NCI-H510A (cell line): ENCODE data around the gene ITM2C.
A peak's percentile ranks its signal among the peaks of the same experiment; 100 is the strongest.

Experiments
- DNase-seq: peaks from one replicate; lab custom pipeline; 2025; lab: John Stamatoyannopoulos, UW

ITM2C gene

DNA sequence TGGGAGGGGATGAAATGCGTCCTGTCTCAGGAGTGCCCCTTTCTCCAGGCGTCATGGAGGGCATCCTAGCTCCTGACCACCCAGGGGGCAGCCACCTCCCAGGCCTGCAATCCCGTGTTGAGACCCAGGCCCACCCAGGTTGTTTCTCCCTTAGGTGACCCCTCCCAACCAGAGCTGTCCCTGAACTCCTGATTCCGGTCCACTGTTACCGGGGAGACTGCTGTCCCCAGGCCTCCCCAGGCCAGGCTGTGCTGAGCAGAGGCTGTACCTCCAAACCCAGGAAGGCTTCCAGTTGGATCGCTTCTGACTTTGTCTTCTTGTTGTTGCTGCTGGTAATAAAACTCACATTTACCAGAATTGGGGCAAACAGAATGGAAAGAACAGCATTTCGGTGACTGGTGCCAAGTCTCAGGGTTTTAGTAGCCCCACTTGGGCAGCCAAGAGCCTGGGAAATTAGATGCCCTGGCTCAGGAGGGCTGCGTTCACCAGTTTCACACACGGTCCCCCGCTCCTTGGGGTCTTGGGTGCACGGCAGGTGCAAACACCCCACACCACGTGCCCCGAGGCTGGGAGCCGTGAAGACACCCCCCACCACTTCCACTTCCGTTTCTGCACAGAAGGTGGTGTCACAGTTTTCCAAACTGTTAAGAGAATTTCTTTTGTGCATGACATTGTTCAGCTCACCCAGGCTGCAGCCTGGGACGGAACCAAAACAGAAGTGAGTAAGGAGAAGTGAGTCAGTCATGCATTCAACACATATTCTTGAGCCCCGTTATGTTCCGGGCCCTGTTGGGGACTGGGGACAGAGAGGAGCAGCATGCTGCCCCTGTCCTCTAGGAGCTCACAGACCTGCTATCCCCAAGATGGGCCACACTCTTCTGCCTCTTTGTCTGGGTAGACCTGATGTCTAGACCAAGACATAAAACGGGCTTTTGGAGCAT, 29.4 kb downstream of the ITM2C start:
- no peak for DNase-seq

GRCh38 chr2:230895536-230896345, 31.0 kb downstream of the ITM2C start:
- DNase-seq = no peak

DNA sequence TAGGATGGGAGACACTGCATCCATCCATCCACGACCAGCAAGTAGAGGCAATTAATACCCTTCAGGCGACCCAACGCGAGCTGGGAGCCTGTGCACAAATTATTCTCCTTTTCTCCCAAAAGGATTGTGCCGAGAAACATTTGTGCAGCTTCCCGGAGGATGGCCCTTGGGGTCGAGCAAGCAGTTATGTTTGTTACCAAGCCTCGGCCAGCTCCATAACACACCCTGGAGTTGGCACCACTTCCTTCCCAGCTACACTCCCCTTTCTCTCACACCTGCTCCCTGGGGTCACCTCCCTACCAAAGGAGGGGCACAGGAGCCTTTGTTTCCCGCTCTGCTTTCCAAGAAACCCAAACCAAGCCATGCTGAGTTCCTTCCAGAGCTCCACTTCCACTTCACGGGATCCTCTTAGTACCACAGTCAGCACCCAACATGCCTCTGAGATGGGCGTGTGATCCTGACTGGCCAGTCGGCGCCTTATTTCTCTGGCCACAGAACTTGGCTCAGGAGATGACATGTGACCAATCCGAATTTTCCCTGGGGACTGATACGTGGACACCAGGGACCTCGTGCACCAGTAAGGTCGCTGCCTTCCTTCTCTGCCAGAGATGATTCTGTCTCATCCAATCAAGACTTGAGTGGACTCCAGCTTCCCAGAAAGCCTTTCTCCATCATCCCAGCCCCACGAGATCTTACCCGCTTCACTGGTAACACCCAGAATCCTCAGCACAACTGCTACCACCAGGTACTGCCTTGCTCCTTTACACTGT, 31.8 kb downstream of the ITM2C start:
- no peak for DNase-seq

DNA sequence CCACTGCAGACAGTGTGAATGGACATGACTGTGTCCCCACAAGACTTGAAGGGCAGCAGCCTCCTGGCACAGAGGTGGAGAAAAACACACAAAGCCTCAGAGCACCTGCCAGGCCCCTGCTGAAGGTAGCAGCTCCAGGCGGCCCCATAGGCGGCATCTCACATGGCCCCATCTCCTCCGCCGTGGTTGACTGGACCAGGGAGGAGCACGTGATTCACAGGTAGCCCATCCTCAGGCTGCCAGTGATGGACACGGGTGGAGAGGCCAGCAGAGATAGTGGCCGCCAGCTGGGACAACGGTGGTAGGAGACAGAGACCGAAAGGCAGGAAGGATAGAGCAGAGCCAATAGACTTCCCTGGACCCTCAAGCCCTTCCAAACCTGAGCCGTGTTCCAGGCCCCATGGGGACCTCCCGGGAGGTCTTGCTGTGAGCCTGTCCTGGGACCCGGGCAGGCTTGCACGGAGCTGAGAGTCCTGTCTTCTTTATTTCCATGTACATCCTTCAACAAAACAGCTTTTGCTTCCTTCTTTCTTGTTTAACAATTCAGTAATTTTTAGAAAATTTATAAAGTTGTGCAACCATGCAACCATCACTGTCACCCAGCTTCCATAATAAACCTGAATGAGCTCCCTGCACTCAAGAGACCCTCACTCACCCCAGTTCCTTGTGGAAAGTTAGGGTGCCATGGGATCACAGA, 33.4 kb downstream of the ITM2C start:
- DNase-seq = no peak

DNA sequence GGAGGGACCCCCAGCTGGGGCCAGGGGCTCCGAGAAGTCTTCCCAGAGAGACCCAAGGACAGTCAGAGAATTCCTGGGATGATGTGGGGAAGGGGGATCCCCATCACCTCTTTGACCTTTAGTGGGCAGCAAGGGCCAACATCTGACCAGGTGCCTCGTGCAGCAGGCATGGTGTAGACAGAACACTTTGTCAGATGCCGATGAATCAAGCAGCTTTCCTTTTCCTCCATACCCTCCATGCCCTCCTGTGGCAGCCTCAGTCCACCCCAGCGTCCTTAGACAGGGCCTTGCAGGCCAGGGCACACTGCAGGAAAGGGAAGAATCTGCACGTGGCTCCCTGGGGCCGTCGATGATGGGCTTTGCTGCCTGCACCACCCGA, 34.0 kb downstream of the ITM2C start:
- DNase-seq = no peak

GRCh38 chr2:230899287-230899686, 34.5 kb downstream of the ITM2C start:
- no peak for DNase-seq

DNA sequence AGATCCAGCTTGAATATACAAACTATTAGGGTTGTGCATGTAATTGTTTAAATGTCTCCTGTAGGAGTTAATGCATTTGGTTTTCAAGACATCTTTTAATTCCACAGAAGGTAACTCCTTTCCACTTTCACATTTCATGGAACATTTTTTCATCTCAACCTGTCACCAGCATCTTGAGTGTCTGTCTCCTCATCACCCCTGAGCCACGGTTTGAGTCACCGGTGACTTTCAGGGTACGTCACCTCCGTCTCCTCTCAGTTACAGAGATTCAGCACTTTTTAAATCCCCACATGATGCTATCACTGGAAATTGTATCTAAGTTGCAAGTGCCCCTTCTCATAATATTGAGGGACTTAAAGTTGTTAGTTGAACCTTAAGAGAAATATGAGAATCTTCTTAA, 35.0 kb downstream of the ITM2C start:
- no peak for DNase-seq

DNA sequence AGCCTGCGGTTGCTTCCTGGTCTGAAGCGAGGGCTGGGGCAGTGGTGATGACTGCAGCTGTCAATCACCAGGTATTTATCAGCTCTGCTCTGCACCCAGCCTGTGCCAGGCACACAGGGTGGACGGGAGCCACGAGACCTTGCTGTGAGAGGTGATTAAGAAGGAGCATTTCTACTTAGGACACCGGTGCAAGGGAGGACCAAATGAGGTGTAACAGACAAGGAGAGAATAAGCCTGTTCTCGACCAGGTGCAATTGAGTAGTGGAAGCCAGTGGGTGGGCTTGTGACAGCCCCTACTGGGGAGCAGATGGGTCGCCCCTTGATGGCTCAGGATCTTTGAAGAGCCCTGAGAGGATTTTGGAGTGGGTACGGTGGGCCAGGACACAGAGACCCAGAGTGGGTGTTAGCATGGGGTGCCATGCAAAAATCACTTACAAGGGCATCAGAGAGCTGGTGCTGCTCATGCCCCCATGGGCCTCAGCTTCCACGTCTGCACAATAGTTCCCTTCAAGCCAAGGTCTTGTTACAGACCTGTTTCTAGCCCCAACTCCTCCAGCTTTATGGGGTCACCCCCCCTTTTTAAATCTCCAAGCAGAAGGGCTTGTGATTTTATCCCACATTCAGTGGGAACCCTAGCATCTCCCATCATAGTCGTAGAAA, 35.7 kb downstream of the ITM2C start:
- DNase-seq = no peak

GRCh38 chr2:230901006-230901405, 36.3 kb downstream of the ITM2C start:
- DNase-seq = no peak

DNA sequence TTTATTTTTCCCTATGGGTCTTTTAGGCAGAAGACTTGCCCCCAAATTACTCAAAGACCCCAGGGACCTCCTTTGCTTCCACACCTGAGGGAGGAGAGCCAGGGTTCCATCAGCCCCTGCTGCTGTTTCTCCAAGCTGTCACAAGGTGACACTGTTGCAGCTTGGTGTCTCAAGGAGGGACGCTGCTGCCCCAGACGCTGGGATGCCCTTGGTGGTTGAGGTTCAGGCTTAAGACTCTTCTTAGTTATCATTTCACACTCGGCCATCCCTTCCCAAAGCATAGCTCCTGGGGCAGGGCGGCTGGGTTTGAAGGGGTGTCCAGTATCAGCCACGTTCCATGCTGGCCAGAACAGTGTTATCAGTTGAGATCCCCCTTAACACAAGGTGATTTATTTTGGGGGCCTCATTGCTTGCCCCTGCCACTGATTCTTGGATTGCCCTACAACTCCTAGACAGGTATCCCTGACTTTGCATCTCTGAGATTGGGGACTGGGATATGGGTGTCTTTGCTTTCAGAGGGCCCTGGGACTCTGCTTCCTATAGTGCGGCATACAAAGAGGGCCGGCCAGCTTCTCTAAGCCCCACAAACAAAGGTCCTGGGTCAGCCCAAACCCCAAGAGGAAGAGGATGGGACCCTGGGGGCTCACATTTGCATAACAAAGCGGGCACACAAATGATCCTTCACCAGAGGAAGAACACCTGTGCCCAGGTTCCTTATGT, 37.6 kb downstream of the ITM2C start:
- peak; percentile 33 for DNase-seq

- no peak for DNase-seq
Observed at GRCh38 chr2:230903231-230904150, 38.7 kb downstream of the ITM2C start.

GRCh38 chr2:230904856-230905447, 40.2 kb downstream of the ITM2C start:
- no peak for DNase-seq

- peak; percentile 26 for DNase-seq
Observed at GRCh38 chr2:230905448-230906421, 41.0 kb downstream of the ITM2C start.

DNA sequence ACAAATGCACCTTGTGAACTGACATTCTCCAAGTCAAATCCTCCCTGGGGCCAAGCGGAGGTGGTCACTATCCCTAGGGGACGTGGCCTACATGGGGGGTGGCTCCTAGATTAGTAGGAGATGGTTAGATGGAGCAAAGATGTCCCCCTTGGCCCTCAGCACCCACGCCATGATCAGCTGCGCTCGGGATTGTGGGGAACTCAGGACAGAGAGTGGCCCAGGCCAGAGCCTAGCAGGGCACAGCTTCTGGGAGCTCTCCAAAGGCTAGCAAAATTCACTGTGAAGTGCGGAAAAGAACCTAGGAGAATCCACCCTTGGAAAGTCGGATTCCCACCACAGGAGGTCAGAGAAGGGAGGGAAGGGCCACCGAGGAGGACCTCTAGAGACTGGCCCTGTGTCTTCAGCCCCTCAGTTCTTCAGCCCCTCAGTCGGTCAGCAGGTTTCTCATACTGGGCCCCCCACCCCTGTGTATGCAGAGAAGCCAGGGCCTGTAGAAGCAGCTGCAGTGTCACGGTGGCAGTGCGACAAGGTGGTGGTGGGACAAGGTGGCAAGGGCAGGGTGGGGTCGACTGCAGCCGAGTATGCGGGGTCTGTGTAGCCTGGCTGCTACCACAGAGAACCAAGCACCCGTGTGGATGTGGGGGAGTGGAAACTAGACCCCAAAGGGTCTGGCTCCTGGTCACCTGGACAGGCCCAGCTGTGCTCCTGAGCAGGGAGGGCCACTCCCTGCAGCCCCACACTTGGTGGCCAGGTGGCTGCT, 41.9 kb downstream of the ITM2C start:
- no peak for DNase-seq

DNA sequence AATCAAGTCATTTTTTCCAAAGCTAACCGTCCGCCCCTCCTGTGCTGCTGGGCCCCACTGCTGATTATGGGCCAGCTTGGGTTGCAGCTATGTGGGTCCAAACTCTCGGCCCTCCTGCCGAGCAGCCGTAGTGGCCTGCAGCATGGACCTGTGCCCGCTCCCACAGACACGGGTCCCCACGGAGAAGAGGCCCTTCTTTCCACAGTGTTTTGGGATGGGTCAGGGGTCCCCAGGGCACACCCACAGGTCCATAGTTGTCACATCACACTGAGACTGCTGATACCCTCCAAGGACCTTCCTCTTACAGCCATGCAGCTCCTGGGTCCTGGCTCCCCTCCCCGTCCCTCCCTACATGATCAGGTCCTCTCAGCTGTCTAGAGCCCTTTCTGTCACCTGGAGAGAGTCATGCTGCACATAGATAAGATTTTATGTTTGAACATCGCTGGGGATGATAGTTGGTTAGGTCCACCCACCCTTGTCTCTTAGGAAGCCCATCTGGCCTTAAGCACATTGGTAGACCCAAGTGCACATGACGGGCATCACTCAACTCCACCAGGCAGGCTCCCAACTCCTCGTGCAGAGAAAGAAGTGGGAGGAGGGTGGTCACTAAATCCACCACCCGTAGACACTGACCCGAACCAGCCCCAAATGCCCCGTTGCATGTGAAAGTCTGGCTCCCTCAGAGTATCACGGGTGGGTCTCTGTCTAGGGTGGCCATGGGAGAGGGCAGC, 42.8 kb downstream of the ITM2C start:
- DNase-seq = no peak

GRCh38 chr2:230908092-230908594, 43.4 kb downstream of the ITM2C start:
- no peak for DNase-seq
